ENCODE data around the gene USB1.

- TF ChIP-seq CTCF (conservative IDR thresholded peaks at IDR 0.05; ENCODE audit: low read depth, low read length) = no peak
- TF ChIP-seq EZH2 (IDR thresholded peaks at IDR 0.05; ENCODE audit: borderline replicate concordance, low read depth, low read length, poor library complexity, severe bottlenecking) = no peak
Observed at GRCh38 chr16:57967916-57968315, 33.3 kb upstream of the USB1 start.
